Measurements from ENCODE around the gene SPTLC2. TPM values are rescaled to one million over a fixed set of nuclear protein-coding genes. Genes with fewer than 3 reads are reported as not detected.

Gene SPTLC2
- total and polyA plus RNA-seq, 2 of the 8 experiments (the other 6 are each of a cell fraction or from before 2014, with no cell fraction given), result 8.9 to 35.1 TPM

GRCh38 chr14:77561881-77562280 is 54.6 kb downstream of the SPTLC2 start (continued):
- TF ChIP-seq, protein P1, sequence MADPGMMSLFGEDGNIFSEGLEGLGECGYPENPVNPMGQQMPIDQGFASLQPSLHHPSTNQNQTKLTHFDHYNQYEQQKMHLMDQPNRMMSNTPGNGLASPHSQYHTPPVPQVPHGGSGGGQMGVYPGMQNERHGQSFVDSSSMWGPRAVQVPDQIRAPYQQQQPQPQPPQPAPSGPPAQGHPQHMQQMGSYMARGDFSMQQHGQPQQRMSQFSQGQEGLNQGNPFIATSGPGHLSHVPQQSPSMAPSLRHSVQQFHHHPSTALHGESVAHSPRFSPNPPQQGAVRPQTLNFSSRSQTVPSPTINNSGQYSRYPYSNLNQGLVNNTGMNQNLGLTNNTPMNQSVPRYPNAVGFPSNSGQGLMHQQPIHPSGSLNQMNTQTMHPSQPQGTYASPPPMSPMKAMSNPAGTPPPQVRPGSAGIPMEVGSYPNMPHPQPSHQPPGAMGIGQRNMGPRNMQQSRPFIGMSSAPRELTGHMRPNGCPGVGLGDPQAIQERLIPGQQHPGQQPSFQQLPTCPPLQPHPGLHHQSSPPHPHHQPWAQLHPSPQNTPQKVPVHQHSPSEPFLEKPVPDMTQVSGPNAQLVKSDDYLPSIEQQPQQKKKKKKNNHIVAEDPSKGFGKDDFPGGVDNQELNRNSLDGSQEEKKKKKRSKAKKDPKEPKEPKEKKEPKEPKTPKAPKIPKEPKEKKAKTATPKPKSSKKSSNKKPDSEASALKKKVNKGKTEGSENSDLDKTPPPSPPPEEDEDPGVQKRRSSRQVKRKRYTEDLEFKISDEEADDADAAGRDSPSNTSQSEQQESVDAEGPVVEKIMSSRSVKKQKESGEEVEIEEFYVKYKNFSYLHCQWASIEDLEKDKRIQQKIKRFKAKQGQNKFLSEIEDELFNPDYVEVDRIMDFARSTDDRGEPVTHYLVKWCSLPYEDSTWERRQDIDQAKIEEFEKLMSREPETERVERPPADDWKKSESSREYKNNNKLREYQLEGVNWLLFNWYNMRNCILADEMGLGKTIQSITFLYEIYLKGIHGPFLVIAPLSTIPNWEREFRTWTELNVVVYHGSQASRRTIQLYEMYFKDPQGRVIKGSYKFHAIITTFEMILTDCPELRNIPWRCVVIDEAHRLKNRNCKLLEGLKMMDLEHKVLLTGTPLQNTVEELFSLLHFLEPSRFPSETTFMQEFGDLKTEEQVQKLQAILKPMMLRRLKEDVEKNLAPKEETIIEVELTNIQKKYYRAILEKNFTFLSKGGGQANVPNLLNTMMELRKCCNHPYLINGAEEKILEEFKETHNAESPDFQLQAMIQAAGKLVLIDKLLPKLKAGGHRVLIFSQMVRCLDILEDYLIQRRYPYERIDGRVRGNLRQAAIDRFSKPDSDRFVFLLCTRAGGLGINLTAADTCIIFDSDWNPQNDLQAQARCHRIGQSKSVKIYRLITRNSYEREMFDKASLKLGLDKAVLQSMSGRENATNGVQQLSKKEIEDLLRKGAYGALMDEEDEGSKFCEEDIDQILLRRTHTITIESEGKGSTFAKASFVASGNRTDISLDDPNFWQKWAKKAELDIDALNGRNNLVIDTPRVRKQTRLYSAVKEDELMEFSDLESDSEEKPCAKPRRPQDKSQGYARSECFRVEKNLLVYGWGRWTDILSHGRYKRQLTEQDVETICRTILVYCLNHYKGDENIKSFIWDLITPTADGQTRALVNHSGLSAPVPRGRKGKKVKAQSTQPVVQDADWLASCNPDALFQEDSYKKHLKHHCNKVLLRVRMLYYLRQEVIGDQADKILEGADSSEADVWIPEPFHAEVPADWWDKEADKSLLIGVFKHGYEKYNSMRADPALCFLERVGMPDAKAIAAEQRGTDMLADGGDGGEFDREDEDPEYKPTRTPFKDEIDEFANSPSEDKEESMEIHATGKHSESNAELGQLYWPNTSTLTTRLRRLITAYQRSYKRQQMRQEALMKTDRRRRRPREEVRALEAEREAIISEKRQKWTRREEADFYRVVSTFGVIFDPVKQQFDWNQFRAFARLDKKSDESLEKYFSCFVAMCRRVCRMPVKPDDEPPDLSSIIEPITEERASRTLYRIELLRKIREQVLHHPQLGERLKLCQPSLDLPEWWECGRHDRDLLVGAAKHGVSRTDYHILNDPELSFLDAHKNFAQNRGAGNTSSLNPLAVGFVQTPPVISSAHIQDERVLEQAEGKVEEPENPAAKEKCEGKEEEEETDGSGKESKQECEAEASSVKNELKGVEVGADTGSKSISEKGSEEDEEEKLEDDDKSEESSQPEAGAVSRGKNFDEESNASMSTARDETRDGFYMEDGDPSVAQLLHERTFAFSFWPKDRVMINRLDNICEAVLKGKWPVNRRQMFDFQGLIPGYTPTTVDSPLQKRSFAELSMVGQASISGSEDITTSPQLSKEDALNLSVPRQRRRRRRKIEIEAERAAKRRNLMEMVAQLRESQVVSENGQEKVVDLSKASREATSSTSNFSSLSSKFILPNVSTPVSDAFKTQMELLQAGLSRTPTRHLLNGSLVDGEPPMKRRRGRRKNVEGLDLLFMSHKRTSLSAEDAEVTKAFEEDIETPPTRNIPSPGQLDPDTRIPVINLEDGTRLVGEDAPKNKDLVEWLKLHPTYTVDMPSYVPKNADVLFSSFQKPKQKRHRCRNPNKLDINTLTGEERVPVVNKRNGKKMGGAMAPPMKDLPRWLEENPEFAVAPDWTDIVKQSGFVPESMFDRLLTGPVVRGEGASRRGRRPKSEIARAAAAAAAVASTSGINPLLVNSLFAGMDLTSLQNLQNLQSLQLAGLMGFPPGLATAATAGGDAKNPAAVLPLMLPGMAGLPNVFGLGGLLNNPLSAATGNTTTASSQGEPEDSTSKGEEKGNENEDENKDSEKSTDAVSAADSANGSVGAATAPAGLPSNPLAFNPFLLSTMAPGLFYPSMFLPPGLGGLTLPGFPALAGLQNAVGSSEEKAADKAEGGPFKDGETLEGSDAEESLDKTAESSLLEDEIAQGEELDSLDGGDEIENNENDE (IDR thresholded peaks at IDR 0.05; ENCODE audit: insufficient replicate concordance, low read length), result no peak
- TF ChIP-seq NANOG (IDR thresholded peaks at IDR 0.05; ENCODE audit: insufficient read depth, low read depth, low read length, poor library complexity, severe bottlenecking) (no peak), BACH1 (IDR thresholded peaks at IDR 0.05; ENCODE audit: low read length) (no peak), BRCA1 (IDR thresholded peaks at IDR 0.05; ENCODE audit: low read depth, low read length) (no peak), CTCF (IDR thresholded peaks at IDR 0.05; ENCODE audit: control extremely low read depth in 1 of 3, insufficient read depth in 1 of 3, low read depth in 1 of 3, low read length in 3 of 3) (no peak), CEBPB (IDR thresholded peaks at IDR 0.05; ENCODE audit: low read depth, low read length) (no peak), CHD2 (IDR thresholded peaks at IDR 0.05; ENCODE audit: low read length) (no peak), TCF12 (IDR thresholded peaks at IDR 0.05; ENCODE audit: low read depth, low read length) (no peak), GTF2F1 (IDR thresholded peaks at IDR 0.05; ENCODE audit: borderline replicate concordance, low read depth, low read length) (no peak), SP1 (IDR thresholded peaks at IDR 0.05; ENCODE audit: low read depth, low read length) (no peak), TAF1 (IDR thresholded peaks at IDR 0.05; ENCODE audit: low read depth, low read length) (no peak)
